Esophagus squamous epithelium (tissue), 4 donors: Measurements from ENCODE around the gene IFITM2.
"Not testable (repeated sequence)": the region's sequence is repeated elsewhere in the genome, so short reads cannot be mapped to it uniquely, and the experiment has no call there.

Experiments
- CTCF ChIP-seq, 6 experiments: fragments of 450-650 bp in 4 of 6; fragments of 200-600 bp in 2 of 6; sonication (generic) in 2 of 6; IDR thresholded peaks; one replicate each; pipeline ENCODE4 v1.5.1; 2016 to 2019; ENCODE audit warnings: antibody characterized with exemption in 6 of 6, mild to moderate bottlenecking in 4 of 6, moderate library complexity in 4 of 6
- POLR2A ChIP-seq, 4 donors: fragments of 450-650 bp; IDR thresholded peaks; one replicate each; pipeline ENCODE4 v1.6.1; 2017; ENCODE audit warnings: antibody characterized with exemption in 4 of 4, mild to moderate bottlenecking in 4 of 4, moderate library complexity in 3 of 4

- TF ChIP-seq CTCF, POLR2A (IDR thresholded peaks at IDR 0.05): not testable (repeated sequence)
Observed at GRCh38 chr11:350033-350722, 42.6 kb downstream of the IFITM2 start.
